LoVo (cell line): ENCODE measurements around the gene TP53.
A peak's percentile ranks its signal among the peaks of the same experiment; 100 is the strongest.
"Not testable (repeated sequence)": the region's sequence is repeated elsewhere in the genome, so short reads cannot be mapped to it uniquely, and the experiment has no call there.

ENCODE experiments used
- DNase-seq: peaks from one replicate; pipeline ENCODE4 v3.0.0-alpha.2; 2016; ENCODE audit warnings: low spot score

The TP53 gene

DNA sequence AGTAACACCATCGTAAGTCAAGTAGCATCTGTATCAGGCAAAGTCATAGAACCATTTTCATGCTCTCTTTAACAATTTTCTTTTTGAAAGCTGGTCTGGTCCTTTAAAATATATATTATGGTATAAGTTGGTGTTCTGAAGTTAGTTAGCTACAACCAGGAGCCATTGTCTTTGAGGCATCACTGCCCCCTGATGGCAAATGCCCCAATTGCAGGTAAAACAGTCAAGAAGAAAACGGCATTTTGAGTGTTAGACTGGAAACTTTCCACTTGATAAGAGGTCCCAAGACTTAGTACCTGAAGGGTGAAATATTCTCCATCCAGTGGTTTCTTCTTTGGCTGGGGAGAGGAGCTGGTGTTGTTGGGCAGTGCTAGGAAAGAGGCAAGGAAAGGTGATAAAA lies 14.1 kb downstream of the TP53 start:
- DNase-seq, result no peak

DNA sequence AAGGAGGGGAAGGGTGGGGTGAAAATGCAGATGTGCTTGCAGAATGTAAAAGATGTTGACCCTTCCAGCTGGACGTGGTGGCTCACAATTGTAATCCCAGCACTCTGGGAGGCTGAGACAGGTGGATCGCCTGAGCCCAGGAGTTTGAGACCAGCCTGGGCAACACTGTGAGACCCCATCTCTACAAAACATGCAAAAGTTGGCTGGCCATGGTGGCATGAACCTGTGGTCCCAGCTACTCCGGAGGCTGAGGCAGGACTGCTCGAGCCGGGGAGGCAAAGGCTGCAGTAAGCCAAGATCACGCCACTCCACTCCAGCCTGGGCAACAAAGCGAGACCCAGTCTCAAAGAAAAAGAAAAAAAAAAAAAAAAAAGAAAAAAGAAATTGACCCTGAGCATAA lies 18.8 kb downstream of the TP53 start:
- DNase-seq, result no peak

DNA sequence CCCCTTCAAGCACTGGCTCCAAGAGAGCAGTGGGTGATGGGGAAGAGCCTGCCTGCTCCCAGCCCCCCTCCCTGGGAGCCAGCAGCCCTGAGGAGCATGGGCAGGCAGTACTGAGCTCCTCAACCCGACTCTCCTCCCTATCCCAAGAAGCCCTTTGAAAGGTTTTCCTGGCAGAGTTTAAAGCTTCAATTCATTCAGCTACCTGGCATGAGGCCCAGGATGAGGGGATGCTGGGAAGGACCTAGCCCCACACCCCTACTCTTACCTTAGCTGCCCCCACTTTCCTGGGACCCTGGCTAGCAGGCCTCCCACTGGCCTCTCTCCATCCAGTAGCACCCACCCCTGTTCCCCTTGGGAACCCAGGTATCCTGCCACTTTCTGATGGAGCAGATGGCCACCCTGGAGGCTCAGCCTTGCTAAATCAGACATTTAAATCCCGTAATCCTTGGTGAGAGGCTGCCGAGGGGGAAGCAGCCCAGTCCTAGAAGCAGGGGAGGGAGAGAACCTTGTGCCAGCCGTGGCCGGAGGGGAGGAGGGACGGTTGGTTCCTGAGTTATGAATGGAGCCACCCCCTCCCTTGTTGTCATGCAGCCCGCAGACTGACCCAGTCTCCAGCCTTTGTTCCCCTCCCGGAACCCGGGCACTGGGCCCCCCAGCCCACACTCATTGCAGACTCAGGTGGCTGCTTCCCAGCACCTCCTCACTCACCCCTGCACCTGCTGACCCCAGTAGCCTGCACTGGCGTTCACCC lies 19.5 kb downstream of the TP53 start:
- DNase-seq, result no peak

DNA sequence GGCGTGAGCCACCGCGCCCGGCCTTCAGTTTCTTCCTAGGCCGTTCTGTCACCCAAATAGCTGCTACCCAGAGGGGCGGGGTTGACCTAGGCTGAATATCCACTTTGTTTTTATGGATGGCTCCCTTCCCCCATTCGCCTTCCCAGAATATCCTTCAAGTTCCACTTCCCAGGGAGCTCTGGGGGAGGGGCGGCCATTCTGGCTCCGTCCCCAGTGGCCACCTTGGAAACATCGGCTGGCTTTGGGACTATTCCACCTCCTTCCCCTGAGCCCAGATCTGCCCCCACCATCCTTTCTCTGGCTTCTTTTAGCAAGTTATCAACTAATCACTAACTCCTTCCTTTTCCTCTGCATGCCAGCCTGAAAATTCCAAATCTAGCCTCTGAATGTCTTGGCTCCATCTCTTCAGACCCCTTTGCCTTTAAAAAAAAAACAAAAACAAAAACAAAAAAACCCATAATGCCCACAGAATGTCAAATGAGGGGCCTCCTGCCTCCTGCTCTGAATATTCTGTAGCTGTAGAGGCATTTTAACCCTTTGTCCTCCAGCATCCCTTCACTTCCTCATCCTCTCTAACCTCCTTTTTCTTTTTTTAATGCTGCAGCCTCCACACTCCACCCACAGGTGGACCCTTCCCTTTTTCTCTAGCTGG lies 30.2 kb downstream of the TP53 start:
- DNase-seq, result no peak

DNA sequence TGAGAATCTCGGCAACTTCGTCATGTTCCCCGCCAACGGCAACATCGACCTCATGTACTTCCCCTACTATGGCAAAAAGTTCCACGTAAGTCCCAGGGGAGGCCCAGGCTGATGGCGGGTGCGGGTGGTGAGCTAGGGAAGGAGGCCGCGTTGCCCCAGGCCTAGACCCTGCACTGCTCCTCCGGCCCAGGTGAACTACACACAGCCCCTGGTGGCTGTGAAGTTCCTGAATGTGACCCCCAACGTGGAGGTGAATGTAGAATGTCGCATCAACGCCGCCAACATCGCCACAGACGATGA lies 31.8 kb downstream of the TP53 start:
- no peak for DNase-seq

DNA sequence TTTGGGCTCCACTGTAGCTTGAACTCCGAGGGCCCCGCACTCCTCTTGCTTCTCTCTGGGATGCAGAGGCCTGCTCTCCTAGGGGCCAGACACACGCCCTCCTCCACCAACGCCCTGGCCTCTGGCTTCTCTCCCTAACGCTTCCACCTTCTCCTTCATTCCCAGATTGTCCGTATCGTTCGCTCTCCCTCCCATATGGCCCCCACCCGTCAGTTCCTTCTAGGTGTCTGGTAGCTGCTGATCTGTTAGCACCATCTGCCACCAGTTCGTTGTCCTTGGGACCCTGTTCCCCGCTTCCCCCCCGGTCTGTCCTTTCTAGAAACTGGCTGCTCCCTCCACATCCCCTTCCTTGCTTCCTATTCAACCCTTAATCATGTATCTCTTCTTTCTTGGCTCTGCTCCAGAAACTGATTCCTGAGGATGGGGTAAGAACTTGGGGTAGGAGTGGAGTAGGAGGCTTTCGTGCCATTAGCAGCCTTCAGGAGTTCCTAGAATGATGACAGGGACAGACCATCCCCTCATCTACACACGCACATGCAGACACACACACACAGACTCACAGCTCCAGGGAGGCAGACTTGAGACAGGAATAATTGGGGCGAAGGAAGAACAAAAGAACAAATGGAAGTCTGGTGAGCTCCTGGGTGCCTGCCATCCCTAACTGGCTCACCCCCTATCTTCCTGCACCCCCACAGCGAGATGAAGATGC lies 32.3 kb downstream of the TP53 start:
- DNase-seq, result no peak

DNA sequence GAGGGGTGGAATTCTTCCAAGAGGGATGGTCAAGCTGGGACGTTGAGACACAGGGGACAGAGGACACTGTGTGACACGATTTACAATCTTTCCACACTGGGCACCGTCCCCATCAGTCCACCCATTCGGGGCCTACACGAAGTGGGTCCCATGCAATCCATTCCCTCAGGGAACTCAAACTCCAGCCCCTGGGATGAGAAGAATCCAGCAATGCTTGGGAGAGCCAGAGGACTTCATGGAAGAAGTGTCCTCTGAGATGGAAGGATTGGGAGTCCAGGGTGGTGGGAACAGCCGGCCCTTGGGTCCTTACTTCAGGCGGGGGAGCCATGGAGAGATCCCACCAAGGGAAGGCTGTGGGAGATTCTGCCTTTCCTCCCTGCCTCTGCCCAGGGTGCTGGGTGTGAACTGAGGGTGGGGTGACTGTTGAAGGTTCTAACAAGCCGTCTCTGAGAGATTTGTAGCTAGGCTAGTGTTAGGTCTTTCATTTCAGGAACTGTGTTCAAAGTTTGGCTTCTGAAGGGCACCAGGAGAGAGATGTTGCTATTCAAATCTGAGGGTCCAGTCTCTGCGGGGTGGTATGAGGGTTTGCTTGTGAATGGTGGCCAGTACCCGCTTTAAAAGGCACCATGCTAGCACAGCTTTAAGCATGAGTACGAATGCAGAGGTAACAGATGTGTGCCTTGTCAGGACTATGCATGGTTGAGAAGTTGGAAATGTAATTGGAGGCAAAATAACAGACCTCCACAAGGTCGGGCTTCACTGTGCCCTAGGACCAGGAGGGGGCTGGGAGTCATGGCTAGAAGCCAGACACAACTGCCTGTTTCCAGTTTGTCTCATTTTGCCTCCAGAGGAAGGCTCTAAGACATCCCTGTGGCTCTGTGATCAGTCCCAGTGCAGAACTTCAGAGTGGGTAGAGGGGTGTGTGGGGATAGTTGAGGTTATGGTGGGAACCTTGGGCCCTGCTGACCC lies 34.6 kb downstream of the TP53 start:
- no peak for DNase-seq

DNA sequence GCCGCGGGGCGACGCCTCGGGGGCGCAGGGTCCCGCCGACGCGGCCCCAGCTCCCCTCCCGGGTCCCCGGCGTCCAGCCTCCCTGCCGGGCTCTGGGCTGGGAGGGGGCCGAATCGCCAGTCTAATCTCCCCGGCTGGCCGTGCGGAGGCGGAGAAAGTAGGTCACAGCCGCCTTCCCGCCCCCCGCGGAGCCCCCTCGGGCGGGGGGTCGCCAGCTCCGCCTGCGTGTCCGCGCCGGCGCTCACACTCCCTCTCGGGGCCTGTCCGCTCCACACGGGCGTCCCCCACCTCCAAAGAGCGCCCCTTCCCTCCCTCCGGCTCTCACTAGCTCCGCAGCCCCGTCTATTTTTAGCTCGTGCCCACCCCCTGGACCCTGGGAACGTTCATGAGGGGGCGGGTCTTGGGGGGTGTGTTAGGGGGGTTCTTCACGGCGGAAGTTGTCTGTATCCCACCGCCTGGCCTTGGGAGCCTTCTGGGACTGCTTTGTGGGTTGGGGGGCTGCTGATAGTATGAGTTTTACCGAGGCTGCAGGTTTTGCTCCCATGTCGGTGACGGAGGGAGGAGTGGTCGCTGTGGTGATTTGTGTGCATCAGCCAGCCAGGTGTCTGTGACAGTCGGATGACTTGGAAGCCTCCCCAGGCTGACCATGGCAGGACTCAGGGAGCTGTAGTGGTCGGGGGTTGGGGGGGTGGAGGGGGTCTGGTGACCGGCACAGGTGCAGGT lies 35.5 kb downstream of the TP53 start:
- DNase-seq, result no peak

DNA sequence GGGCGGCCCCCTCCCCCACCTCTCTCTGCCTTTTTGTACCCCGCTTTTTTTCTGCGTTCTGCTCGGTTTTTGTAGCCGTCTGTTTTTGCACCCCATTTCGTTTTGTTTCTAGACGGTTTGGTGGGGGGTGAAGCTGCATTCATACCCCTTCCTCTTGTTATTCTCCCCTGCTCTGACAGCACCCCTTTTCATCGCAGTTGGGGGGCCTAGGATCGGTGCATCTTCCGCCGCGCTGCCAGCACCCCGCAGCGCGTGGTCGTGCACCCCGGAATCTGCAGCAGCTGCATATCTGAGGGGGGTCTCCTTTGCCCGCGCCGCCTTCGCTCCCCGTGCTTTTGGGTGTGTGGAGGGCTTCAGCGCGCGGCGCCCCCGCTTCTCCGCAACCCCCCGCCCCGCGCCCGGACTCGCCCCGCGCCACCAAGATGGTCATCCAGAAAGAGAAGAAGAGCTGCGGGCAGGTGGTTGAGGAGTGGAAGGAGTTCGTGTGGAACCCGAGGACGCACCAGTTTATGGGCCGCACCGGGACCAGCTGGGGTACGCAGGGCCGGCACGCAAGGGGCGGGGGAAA lies 36.1 kb downstream of the TP53 start:
- no peak for DNase-seq

DNA sequence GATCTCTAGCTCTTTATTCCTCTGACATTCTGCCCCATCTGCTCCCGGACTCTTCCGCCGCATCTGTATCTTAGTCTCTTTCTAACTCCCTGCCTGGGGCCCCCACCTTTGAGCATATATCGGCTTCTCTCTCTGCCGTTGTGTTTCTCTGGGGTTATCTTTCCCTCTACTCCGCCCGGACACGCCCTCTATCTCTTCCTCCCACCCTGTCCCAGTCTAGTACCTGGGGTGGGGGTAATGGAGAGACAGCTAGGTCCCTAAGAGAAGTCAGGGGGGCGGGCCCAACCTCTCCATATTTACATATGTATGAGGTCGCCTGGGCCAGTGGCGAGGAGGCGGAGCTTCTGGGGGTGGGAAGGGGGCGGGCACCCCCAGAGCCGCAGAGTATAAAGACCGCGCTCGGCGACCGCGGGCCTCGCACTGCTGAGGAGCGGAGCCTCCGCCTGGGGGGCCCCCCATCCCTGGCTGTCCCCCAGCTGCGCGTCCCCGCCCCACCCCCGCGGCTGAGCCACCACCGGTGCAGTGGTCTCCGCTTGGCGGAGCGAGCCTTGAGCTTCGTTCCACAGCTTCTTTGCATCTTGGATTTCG lies 36.7 kb downstream of the TP53 start, which contains the start of gene ATP1B2:
Gene ATP1B2, plus strand, starts transcription at position 418 of the 588 bp plus-strand sequence. CDS start 593 bp downstream, outside the sequence.
- peak; percentile 1 for DNase-seq

DNA sequence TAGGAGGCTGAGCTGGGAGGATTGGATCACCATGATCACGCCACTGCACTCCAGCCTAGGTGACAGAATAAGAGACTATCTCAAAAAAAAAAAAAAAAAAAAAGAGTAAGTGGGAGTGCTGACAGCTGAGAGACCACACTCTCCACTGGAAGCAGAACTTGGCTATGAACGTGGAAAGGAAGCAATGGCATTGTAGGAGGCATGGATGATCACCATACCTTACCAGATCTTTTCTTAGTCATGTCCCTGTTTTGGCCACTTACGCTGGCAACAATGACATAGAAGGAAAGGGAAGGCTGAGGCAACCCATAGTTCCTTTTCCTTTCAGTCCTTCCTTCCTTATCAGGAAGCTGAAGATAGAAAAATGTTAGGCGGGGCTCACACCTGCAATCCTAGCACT lies 40.3 kb downstream of the TP53 start:
- no peak for DNase-seq

DNA sequence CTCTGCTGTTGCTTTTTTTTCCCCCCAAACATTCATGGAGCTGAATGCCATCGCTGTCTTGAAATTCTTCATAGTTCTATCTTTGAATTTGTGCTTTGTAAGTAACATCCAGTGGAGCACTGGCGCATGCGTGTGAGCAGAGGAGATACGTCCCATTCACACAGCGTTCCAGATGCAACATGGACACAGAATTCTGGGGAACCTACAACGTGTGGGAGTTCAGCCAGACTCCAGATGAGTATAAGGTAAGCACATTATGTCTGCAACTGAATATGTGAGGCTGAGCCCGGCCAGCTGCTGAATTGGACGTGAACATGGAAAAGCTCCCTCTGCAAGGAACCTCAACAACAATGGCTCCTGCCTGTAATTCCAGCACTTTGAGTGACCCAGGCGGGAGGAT lies 40.8 kb downstream of the TP53 start:
- DNase-seq, result no peak

DNA sequence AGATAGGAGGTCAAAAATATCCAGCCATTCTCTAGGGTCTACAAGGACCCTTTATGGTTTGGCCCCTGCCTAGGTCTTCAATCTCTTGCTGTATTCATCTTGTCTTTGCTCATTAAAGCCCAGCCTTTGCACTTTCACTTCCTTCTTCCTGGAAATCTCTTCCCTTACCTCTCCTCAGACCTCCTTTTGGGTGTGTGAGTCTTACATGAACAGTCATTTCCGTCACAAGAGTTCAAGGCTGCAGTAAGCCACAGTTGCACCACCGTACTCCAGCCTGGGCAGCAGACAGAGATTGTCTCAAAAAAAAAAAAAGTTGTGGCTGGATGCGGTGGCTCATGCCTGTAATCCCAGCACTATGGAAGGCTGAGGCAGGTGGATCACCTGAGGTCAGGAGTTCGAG lies 42.5 kb downstream of the TP53 start:
- DNase-seq, result no peak

DNA sequence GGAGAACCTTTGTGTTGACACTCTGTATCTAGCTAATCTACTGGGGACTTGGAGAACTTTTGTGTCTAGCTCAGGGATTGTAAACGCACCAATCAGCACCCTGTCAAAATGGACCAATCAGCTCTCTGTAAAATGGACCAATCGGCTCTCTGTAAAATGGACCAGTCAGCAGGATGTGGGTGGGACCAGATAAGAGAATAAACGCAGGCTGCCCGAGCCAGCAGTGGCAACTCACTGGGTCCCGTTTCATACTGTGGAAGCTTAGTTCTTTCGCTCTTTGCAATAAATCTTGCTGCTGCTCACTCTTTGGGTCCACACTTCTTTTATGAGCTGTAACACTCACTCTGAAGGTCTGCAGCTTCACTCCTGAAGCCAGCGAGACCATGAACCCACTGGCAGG lies 45.7 kb downstream of the TP53 start:
- not testable (repeated sequence) for DNase-seq

DNA sequence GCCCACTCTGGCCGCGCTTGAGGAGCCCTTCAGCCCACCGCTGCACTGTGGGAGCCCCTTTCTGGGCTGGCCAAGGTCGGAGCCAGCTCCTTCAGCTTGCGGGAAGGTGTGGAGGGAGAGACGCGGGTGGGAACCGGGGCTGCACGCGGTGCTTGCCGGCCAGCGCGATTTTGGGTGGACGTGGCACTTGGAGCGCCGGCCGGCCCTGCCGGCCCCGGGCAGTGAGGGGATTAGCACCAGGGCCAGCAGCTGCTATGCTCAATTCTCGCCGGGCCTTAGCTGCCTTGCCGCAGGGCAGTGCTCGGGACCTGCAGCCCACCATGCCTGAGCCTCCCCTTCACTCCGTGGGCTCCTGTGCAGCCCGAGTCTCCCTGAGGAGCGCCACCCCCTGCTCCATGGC lies 46.5 kb downstream of the TP53 start:
- no peak for DNase-seq

DNA sequence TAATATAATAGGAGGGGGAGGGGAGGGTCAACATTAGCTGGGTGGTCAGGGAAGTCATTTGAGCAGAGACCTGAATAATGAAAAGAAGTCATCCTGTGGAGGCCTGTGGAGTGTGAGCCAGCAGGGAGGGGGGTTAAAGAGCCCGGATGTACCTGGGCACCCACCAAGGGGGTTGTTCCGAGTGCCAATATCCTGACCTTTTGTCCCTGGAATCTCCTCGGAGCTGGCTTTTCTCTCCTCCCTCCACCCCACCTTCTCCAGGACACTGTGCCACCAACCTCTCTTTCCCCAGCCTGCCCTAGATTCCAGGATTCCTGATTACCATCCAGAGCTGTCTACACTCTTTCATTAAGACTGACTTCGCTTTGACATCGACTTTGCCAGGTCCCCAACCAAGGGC lies 51.1 kb downstream of the TP53 start:
- DNase-seq, result no peak

DNA sequence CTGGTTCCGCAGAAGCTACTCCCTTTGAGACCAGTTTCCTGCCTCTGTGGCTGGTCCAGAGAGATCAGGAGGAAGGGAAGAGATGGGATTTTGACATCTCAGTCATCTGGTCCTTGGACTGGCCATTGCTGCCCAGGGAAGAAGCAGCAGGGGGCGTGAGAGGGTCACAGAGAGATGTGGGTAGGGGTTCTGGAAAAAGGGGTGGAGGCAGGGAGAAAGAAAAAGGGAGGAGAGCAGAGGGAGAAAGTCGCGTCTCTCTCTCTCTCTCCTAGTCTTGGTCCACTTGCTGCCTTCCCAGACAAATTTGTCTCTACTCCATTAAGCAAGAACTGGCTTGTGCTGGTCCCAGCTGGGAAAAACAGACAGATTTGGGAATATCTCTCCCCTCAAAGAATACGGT lies 52.9 kb downstream of the TP53 start:
- no peak for DNase-seq

DNA sequence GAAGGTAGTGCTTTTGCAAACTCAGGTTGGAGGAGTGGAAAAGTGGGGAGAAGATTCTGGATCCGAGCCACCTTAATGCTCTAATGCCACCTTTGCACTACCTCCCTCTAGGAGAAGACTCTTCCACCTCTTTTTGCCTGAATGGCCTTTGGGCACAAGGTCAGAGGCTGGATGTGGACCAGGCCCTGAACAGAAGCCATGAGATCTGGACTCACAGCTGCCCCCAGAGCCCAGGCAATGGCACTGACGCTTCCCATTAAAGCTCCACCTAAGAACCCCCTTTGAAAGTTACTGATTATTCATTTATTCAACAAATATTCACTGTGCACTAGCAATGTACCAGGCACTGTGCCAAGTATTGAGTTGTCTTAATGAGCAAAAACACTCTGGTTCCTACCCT lies 54.2 kb downstream of the TP53 start:
- DNase-seq, result no peak

DNA sequence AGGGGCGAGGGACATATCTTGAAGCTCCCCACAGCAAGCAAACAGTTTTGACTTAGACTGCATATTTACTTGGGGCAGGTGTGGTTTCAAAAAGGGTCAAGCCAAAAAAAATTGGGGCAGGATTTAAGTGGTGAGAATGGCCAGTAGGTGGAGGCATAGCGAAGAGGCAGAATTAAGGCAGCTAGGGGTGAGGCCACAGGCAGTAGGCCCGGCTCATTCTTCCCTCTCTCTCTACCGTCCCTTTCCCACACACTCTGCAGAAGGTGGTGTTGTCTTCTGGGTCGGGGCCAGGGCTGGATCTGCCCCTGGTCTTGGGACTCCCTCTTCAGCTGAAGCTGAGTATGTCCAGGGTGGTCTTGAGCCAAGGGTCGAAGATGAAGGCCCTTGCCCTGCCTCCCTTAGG lies 54.8 kb downstream of the TP53 start:
- DNase-seq, result no peak

DNA sequence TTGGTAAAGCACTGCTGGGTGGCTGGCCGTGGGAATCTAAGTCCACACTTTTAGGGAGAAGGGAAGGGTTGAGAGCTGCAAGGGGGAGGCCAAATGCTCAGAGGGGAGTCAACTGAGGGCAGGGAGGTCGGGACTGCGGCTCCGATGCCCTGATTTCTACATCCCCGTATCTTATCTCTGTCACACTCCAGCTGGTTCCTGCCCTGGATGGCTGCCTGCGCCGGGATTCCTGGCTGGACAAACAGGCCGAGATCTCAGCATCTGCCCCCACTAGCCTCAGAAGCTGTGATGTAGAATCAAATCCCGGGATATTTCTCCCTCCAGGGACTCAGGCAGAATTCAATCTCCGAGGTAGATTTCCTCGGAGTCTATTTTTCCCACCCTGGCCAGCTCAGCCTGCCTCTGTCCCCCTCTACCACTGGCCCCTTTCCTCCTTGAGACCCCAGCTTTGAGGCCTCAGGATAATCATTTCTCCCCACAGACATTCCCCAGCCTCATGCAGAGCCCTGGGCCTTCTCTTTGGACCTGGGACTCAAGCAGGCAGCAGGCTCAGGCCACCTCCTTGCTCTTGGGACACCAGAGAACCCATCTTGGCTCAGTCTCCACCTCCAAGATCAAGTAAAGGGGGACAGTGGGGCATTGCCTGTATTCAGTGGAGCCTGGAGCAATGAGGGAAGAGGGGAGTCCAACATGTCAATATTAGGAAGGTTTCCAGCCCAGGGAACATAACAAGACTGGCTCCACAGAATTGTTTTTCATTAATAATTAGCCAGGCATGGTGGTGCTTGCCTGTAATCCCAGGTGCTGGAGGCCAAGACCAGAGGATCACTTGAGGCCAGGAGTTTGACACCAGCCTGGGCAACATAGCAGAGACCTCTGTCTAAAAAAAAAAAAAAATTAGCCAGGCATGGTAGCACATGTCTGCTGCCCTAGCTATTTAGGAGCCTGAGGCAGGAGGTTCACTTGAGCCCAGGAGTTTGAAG lies 55.6 kb downstream of the TP53 start:
- no peak for DNase-seq
